Activated B cell treated with CpG ODN at 0.5 μM for 24 hours (primary cell): Measurements from ENCODE around the gene GALR2. TPM values are rescaled to one million over a fixed set of nuclear protein-coding genes. Genes with fewer than 3 reads are reported as not detected.

ENCODE experiments used
- ATAC-seq: fragments of 200-7000 bp; cut with Tn5 transposase; one replicate; pipeline ENCODE4 v1.10.0; 2021; ENCODE audit warnings: low read depth, mild to moderate bottlenecking, moderate library complexity
- CTCF ChIA-PET: fragments of 350-600 bp; sonication (Branson Sonifier 250); formaldehyde crosslinking; loops from one replicate; lab custom pipeline; 2021; ENCODE audit warnings: antibody characterized with exemption; lab: Charles Lee
- POLR2A ChIA-PET: fragments of 350-600 bp; sonication (Branson Sonifier 250); formaldehyde crosslinking; loops from one replicate; lab custom pipeline; 2021; ENCODE audit warnings: antibody characterized with exemption; lab: Charles Lee
- DNase-seq: peaks from one replicate; pipeline ENCODE4 v3.0.0; 2022
- H3K27ac Mint-ChIP-seq: one replicate; pipeline ENCODE4 v1.8.0; 2020; ENCODE audit warnings: mixed read lengths
- H3K27me3 Mint-ChIP-seq: one replicate; pipeline ENCODE4 v1.8.0; 2021; ENCODE audit warnings: mixed read lengths
- H3K36me3 Mint-ChIP-seq: one replicate; pipeline ENCODE4 v1.8.0; 2021; ENCODE audit warnings: low read depth, mixed read lengths
- H3K4me1 Mint-ChIP-seq: one replicate; pipeline ENCODE4 v1.8.0; 2021; ENCODE audit warnings: mixed read lengths
- H3K4me3 Mint-ChIP-seq: one replicate; pipeline ENCODE4 v1.8.0; 2020; ENCODE audit warnings: mild to moderate bottlenecking, mixed read lengths
- H3K9me3 Mint-ChIP-seq: one replicate; pipeline ENCODE4 v1.8.0; 2020; ENCODE audit warnings: mixed read lengths
- intact Hi-C: fragments of 100-400 bp; cut with micrococcal nuclease; formaldehyde crosslinking; loops from one replicate; pipeline ENCODE4 v1.15.1; 2024
- total RNA-seq: library from RNA; stranded (reverse); gene quantifications from 2 replicates; pipeline ENCODE4 v1.2.3, GENCODE V29; 2022
- TF ChIP-seq, protein P1 (sequence below): fragments of 200-600 bp; IDR thresholded peaks from one replicate; pipeline ENCODE4 v1.8.0; 2022; ENCODE audit warnings: antibody characterized with exemption, mild to moderate bottlenecking

Gene GALR2
- total RNA-seq, 1 donor from 2014 or later: 0.18 TPM

DNA sequence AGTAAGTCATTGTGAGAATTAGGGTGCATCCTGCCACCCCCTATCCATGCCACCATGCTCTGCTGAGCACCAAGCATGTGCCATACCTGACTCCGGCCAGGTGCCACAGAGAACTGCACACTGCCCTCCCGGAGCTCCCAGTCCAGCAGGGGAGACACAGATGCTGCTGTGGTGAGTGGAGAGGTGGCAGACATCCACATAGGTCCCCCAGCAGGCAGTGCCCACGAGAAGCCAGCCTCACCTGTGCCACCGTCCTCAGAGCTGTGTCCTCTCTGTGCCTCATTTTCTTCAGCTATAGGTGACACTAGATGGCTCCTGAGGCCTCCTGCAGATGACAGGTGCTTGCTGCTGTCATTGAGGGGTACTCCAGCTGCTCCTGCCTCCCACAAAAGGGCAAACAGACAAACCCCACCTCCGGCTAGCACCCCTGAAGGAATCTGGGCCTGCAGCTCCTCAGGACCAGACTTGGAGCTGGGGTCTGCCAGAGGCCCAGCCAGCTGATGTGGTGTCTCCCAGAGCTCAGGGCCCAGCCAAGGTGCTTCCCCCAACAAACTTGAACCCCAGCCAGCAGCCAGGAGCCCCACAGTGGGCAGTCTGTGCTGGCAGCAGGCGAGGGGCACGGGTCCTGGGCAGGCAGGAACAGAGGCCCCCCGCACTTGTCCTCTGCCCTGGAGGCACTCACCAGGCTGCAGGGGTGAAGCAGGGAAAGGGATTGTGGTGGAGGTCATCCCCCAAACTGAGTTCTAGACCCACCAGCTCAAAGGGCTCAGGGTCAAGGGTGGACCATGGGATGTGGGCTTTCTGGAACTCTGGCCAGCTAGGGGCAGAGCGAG is 49.4 kb downstream of the GALR2 start:
- TF ChIP-seq, protein P1, sequence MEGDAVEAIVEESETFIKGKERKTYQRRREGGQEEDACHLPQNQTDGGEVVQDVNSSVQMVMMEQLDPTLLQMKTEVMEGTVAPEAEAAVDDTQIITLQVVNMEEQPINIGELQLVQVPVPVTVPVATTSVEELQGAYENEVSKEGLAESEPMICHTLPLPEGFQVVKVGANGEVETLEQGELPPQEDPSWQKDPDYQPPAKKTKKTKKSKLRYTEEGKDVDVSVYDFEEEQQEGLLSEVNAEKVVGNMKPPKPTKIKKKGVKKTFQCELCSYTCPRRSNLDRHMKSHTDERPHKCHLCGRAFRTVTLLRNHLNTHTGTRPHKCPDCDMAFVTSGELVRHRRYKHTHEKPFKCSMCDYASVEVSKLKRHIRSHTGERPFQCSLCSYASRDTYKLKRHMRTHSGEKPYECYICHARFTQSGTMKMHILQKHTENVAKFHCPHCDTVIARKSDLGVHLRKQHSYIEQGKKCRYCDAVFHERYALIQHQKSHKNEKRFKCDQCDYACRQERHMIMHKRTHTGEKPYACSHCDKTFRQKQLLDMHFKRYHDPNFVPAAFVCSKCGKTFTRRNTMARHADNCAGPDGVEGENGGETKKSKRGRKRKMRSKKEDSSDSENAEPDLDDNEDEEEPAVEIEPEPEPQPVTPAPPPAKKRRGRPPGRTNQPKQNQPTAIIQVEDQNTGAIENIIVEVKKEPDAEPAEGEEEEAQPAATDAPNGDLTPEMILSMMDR: no peak
- no peak overlapping the region for H3K27ac Mint-ChIP-seq
- DNase-seq (no peak), ATAC-seq (no peak)
- ChIA-PET CTCF (interaction anchor here (0.7 to 11.2 kb wide), 9 partner anchors 17 to 330 kb away, joined by 3 to 228 read pairs (median 4); partner anchors contain the start of gene FOXJ1), POLR2A (interaction anchor here (0.7 to 13.5 kb wide), 4 partner anchors 18 to 155 kb away, joined by 4 to 257 read pairs (median 36); partner anchors contain the start of gene UBALD2)
- no peaks in the 10 kb centered on the region for H3K9me3 Mint-ChIP-seq
- H3K4me3 Mint-ChIP-seq: no peak overlapping the region
- peaks cover 3% of the 10 kb centered on the region for H3K27me3 Mint-ChIP-seq
- no peaks in the 10 kb centered on the region for H3K36me3 Mint-ChIP-seq
- H3K4me1 Mint-ChIP-seq: peaks cover 17% of the 10 kb centered on the region
- intact Hi-C loops: loop anchor here (5.0 kb wide), 2 partner anchors 112 to 283 kb away; no protein-coding TSS in a partner anchor

DNA sequence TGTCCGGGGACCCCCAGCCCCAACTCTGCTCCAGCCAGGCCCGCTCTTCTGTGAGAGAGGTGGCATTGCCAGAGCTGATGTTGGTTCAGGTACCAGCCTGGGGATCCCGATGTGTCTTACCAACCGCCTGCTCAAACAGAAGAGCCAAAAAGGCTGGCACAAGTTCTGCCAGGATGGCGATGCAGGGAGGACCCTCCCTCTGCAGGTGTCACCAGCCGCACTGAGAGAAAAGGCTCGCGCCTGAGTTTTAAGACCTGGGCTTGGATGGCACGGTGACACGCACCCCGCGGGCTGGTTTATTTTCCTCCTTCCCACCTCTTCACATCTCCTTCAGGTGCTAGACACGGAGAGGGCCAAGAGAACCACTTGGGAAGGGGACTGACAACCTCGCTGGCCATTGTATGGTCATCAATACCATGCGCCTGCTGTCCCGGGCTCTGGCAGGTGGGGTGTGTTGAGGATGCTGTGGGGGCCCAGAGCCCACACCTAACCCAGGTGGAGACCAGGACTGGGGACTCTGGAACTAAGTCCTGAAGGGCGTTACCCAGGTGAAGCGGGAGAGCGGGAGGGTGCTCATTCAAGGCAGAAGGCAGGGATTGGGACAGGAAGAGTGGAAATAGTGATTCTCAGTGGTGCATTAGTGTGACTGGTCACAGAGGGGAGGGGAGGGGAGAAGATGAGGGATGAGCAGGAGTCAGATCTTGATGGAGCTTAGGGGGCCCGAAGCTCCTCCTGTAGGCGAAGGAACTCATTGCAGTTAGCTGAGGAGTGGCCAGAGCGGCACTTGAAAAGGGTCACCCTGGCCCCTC is 50.2 kb downstream of the GALR2 start:
- TF ChIP-seq, protein P1: no peak
- Mint-ChIP-seq H3K36me3 (no peaks in the 10 kb centered on the region), H3K4me3 (no peak overlapping the region), H3K4me1 (peaks cover 17% of the 10 kb centered on the region), H3K9me3 (no peaks in the 10 kb centered on the region), H3K27ac (peak overlapping the region; percentile 26), H3K27me3 (no peaks in the 10 kb centered on the region)
- DNase-seq (no peak), ATAC-seq (no peak)
- ChIA-PET POLR2A (interaction anchor here (6.7 to 13.5 kb wide), 2 partner anchors 143 to 155 kb away, joined by 67 to 257 read pairs; partner anchors contain the start of gene UBALD2), CTCF (interaction anchor here (0.7 to 11.2 kb wide), 8 partner anchors 16 to 240 kb away, joined by 3 to 228 read pairs (median 6); partner anchors contain the start of gene FOXJ1)
- intact Hi-C loops: loop anchor here (5.0 kb wide), 2 partner anchors 112 to 283 kb away; no protein-coding TSS in a partner anchor

DNA sequence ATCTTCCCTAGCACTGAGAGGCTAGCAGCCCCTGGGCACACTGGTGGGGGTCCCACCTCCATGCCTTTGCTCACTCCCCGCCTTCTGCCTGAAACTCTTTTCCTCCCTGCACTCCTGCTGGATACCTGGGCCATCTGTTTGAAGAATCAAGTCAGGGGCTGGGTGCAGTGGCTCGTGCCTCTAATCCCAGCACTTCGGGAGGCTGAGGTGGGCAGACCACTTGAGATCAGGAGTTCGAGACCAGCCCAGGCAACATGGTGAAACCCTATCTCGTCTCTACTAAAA is 50.8 kb downstream of the GALR2 start:
- TF ChIP-seq, protein P1: no peak
- no peak for ATAC-seq
- H3K36me3 Mint-ChIP-seq: no peaks in the 10 kb centered on the region
- DNase-seq: no peak
- H3K9me3 Mint-ChIP-seq: no peaks in the 10 kb centered on the region
- intact Hi-C loops: no loop called here
- H3K4me3 Mint-ChIP-seq: no peak overlapping the region
- H3K27me3 Mint-ChIP-seq: no peaks in the 10 kb centered on the region
- ChIA-PET CTCF (interaction anchor here (1.0 to 11.2 kb wide), 4 partner anchors 20 to 240 kb away, joined by 6 to 228 read pairs (median 14); no protein-coding TSS in a partner anchor), POLR2A (interaction anchor here (13.5 kb wide), 1 partner anchor 142 kb away, joined by 257 read pairs; the partner anchor contains the start of gene UBALD2)
- no peak overlapping the region for H3K27ac Mint-ChIP-seq
- H3K4me1 Mint-ChIP-seq: peaks cover 17% of the 10 kb centered on the region

DNA sequence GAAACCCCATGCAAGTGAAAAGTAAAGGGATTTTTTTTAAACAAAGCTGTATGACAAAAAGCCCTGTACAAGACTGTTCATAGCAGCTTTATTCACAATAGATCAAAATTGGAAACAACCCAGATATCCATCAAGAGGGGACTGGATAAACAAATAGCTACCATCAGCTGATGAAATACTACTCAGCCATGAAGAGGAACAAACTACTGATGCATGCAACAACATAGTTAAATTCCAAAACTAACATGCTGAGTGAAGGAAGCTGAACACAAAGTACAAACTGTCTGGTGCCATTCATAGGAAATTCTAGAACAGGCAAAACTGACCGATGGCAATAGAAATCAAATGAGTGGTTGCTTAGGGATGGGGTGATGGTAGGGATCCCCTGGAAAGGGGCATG is 51.3 kb downstream of the GALR2 start:
- ATAC-seq: no peak
- Mint-ChIP-seq H3K36me3 (no peaks in the 10 kb centered on the region), H3K9me3 (no peaks in the 10 kb centered on the region), H3K27me3 (no peaks in the 10 kb centered on the region), H3K4me1 (peaks cover 14% of the 10 kb centered on the region), H3K4me3 (no peak overlapping the region), H3K27ac (no peak overlapping the region)
- DNase-seq: no peak
- TF ChIP-seq, protein P1: no peak
- ChIA-PET CTCF (interaction anchor here (0.7 to 11.2 kb wide), 4 partner anchors 22 to 259 kb away, joined by 3 to 228 read pairs (median 13); partner anchors contain the start of gene EXOC7), POLR2A (interaction anchor here (0.6 to 13.5 kb wide), 3 partner anchors 20 to 142 kb away, joined by 3 to 257 read pairs (median 3); partner anchors contain the start of gene UBALD2)
- intact Hi-C loops: no loop called here

Other genes with a start within 250 kb of the GALR2 start
- gene UNC13D, start 230.4 kb upstream of the GALR2 start, total RNA-seq: 90.4 and 102 TPM in 2 replicates
- gene WBP2, start 219.4 kb upstream of the GALR2 start, total RNA-seq: 66.0 and 68.7 TPM in 2 replicates
- gene TRIM47, start 196.2 kb upstream of the GALR2 start, total RNA-seq: 3.1 and 3.5 TPM in 2 replicates
- 20.0 and 22.4 TPM in 2 replicates for gene TRIM65, start 177.8 kb upstream of the GALR2 start, total RNA-seq
- 132 and 137 TPM in 2 replicates for gene MRPL38, start 169.9 kb upstream of the GALR2 start, total RNA-seq
- 13.2 and 15.1 TPM in 2 replicates for gene FBF1, start 133.7 kb upstream of the GALR2 start, total RNA-seq
- gene ACOX1, start 95.6 kb upstream of the GALR2 start, total RNA-seq: 23.3 and 25.8 TPM in 2 replicates
- 22.7 and 23.2 TPM in 2 replicates for gene TEN1, start 95.5 kb upstream of the GALR2 start, total RNA-seq
- 11.4 and 14.1 TPM in 2 replicates for gene CDK3, start 73.9 kb upstream of the GALR2 start, total RNA-seq
- gene EVPL, start 47.5 kb upstream of the GALR2 start, total RNA-seq: not detected in 2 replicates
- gene SRP68, start 2.3 kb upstream of the GALR2 start, total RNA-seq: 73.7 and 76.1 TPM in 2 replicates
- 0.34 and 0.67 TPM in 2 replicates for gene ZACN, start 4.4 kb downstream of the GALR2 start, total RNA-seq
- 133 and 146 TPM in 2 replicates for gene EXOC7, start 29.0 kb downstream of the GALR2 start, total RNA-seq
- 0.39 and 0.44 TPM in 2 replicates for gene FOXJ1, start 66.5 kb downstream of the GALR2 start, total RNA-seq
- gene RNF157, start 165.7 kb downstream of the GALR2 start, total RNA-seq: 3.1 and 3.5 TPM in 2 replicates
- gene UBALD2, start 190.6 kb downstream of the GALR2 start, total RNA-seq: 144 and 152 TPM in 2 replicates
- gene QRICH2, start 233.5 kb downstream of the GALR2 start, total RNA-seq: 2.0 and 2.2 TPM in 2 replicates